HFFc6 (cell line): ENCODE results near the gene ICAM2. TPM values are rescaled to one million over a fixed set of nuclear protein-coding genes. Genes with fewer than 3 reads are reported as not detected.

ENCODE experiments used
- DNase-seq: peaks from one replicate; pipeline ENCODE4 v3.0.0-alpha.2; 2018
- H3K27ac Mint-ChIP-seq: 2 replicates; pipeline ENCODE4 v1.8.0; 2020; ENCODE audit warnings: mild to moderate bottlenecking, mixed read lengths
- H3K27me3 Mint-ChIP-seq: 2 replicates; pipeline ENCODE4 v1.8.0; 2021; ENCODE audit warnings: mild to moderate bottlenecking, moderate library complexity, mixed read lengths; ENCODE audit not compliant: insufficient read depth
- H3K36me3 Mint-ChIP-seq: 2 replicates; pipeline ENCODE4 v1.8.0; 2021; ENCODE audit warnings: low read depth, mixed read lengths
- H3K4me1 Mint-ChIP-seq: 2 replicates; pipeline ENCODE4 v1.8.0; 2020; ENCODE audit warnings: low read depth, mixed read lengths
- H3K4me3 Mint-ChIP-seq: 2 replicates; pipeline ENCODE4 v1.8.0; 2020; ENCODE audit warnings: mild to moderate bottlenecking, moderate library complexity, mixed read lengths
- H3K9me3 Mint-ChIP-seq: 2 replicates; pipeline ENCODE4 v1.8.0; 2020; ENCODE audit warnings: mild to moderate bottlenecking, mixed read lengths
- total RNA-seq, 6 experiments: library from RNA; stranded (reverse); fragmentation: NEBNext Ultra II Directional; extraction: Animal tissue kit (Norgen Biotek cat#: 25700); gene quantifications; 2 replicates in 1 of 6; 3 replicates in 5 of 6; pipeline ENCODE4 v1.2.3, GENCODE V29; 2021
- TF ChIP-seq, protein P1 (sequence below): fragments of 200-600 bp; sonication (generic); IDR thresholded peaks from 2 replicates; pipeline ENCODE4 v1.5.0; 2021; ENCODE audit warnings: antibody characterized with exemption, mild to moderate bottlenecking

The ICAM2 gene
- total RNA-seq, 6 experiments from 2014 or later: 0.91 to 2.5 (median 1.3) TPM

DNA sequence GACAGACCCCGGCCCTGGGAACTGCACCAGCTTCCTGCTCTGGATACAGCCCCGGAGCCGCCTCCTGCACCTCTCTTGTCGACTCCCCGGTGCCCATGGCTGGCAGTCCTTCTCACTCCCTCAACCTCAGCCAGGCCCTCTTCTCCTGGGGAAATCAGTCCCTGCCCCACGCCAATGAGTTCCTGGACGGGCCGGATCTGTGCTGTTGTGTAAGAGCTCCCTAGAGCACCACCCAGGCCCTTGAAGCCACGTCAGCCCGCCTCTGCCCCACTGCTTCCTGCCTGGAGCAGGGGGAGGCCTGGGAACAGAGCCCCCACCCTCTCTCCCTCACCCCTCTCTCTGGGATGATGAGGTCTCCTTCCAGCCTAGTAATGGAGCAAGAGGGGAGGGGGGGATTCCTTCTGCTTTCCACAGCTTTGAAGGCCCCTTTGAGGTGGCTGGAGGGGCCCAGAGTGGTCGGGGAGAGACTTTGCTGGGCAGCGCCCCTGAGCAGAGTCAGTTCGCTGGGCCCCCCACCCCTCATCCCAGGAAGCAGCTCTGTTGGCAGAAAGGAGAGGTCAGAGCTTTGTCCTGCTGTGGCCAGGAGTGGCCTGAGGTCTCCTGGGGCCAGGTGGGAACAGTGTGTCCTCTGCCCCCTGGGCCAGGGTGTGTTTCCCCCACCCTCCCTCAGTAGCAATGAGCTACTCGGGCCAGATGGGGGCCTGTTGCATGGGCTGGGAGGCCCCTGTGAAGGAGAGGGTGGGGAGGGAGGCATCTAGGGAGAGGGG lies 18.5 kb downstream of the ICAM2 start:
- H3K36me3 Mint-ChIP-seq: no peaks in the 10 kb centered on the region
- H3K4me1 Mint-ChIP-seq: peaks cover 19% of the 10 kb centered on the region
- H3K27ac Mint-ChIP-seq: no peak overlapping the region
- TF ChIP-seq, protein P1, sequence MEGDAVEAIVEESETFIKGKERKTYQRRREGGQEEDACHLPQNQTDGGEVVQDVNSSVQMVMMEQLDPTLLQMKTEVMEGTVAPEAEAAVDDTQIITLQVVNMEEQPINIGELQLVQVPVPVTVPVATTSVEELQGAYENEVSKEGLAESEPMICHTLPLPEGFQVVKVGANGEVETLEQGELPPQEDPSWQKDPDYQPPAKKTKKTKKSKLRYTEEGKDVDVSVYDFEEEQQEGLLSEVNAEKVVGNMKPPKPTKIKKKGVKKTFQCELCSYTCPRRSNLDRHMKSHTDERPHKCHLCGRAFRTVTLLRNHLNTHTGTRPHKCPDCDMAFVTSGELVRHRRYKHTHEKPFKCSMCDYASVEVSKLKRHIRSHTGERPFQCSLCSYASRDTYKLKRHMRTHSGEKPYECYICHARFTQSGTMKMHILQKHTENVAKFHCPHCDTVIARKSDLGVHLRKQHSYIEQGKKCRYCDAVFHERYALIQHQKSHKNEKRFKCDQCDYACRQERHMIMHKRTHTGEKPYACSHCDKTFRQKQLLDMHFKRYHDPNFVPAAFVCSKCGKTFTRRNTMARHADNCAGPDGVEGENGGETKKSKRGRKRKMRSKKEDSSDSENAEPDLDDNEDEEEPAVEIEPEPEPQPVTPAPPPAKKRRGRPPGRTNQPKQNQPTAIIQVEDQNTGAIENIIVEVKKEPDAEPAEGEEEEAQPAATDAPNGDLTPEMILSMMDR: no peak
- H3K27me3 Mint-ChIP-seq: peaks cover 18% of the 10 kb centered on the region
- no peak overlapping the region for H3K4me3 Mint-ChIP-seq
- no peaks in the 10 kb centered on the region for H3K9me3 Mint-ChIP-seq
- no peak for DNase-seq

DNA sequence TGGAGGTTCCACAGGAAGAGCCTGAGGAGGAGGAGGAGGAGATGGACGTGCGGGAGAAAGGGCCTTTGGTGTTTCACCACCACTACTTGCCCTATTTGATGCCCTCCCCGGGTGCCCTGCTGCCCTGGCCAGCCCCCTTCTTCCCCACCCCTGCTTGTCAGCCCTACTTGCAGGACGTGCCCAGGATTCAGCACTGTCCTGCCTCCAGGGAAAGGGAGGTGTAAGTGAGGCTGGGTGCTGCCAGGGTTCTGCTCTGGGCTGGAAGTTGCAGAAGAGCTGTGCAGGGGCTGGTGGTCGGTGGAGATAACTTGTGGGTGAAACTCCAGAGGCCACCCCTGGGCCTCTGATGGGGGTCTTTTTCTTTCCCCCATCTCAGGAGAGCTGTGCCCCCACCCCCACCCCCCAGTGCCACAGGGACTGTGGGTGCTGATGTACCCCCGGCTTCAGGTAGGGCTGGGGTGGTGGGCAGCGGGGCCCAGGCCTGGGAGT lies 19.3 kb downstream of the ICAM2 start:
- Mint-ChIP-seq H3K27me3 (peaks cover 27% of the 10 kb centered on the region), H3K4me1 (peaks cover 14% of the 10 kb centered on the region), H3K9me3 (no peaks in the 10 kb centered on the region), H3K4me3 (no peak overlapping the region), H3K36me3 (no peaks in the 10 kb centered on the region), H3K27ac (no peak overlapping the region)
- DNase-seq: no peak
- TF ChIP-seq, protein P1: no peak

DNA sequence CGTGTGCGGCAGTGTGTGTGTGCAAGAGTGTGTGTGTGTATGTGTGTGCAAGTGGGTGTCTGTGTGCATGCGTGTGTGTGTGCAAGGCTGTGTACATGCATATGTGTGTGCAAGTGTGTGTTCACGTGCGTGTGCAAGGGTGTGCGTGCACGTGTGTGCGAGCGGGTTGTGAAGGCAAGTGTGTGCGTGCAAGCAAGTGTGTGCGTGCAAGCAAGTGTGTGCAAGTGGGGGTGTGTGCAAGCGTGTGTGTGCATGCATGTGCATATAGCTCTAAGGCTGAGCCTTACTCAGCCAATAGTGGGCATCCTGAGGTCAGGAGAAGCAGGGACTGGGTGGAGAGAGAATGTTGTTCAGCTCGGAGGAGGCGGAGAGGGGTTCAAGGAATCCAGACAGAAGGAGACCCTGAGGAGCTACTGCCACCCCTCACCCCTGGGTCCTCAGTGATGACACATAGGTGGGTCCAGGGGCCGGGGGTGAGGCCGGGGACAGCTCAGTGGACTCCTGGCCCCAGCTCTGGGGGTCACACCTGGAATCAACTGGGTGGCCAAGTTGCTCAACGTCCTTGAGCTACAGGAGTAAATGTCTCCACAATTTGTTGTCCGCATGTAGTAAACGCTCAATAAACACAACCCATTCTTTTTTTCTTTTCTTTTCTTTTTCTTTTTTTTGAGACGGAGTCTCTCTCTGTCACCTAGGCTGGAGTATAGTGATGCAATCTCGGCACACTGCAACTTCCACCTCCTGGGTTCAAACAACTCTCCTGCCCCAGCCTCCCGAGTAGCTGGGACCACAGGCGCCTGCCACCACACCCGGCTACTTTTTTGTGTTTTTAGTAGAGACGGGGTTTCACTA lies 20.5 kb downstream of the ICAM2 start:
- DNase-seq: no peak
- H3K27me3 Mint-ChIP-seq: peaks cover 32% of the 10 kb centered on the region
- H3K27ac Mint-ChIP-seq: no peak overlapping the region
- no peaks in the 10 kb centered on the region for H3K9me3 Mint-ChIP-seq
- TF ChIP-seq, protein P1: no peak
- H3K4me1 Mint-ChIP-seq: peaks cover 2% of the 10 kb centered on the region; the same call in 1 of the 2 replicates
- H3K4me3 Mint-ChIP-seq: no peak overlapping the region
- no peaks in the 10 kb centered on the region for H3K36me3 Mint-ChIP-seq

DNA sequence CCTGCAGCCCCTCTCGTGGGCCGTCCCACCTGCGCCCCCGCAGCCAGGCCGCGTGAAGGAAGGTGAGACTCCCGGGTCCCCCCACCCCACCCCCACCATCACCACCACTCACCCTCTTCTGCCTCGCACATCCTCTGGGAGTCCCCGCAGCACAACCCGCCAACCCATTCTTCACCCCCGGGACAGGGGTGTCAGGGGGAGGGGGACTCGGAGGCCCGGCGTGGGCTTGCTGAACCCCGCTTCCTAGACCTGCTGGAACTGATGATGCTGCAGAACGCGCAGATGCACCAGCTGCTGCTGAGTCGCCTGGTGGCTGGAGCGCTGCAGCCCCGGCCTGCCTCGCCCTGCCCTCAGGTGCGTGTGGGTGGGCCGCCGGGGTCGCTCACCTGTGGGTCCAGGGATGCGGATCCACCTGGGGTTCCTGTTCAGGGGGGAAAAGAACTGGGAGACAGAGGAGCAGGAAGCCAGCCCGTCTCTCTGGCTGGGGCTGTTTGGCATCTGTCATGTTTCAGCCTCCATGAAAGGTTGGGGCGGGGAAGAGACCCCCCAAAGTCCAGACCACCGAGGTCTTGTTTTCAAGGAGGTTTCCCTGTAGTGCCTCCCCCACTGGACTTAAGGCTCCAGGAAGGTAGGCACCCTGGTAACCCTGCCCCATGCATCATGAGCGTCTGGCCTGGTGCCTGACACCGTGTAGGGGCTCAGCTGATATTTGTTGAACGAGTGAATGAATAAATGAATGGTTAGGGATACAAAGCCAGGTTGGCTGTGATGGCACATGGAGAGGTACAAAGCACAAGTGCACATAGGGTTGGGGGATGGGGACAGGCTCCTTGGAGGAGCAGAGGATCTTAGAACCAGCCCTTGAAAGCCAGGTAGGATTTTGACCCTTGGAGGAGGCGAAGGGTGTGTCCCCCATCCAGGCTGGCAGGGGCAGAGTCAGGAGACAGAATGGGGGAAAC lies 21.4 kb downstream of the ICAM2 start:
- Mint-ChIP-seq H3K4me1 (no peaks in the 10 kb centered on the region), H3K36me3 (no peaks in the 10 kb centered on the region), H3K27ac (no peak overlapping the region), H3K9me3 (no peaks in the 10 kb centered on the region), H3K27me3 (peaks cover 38% of the 10 kb centered on the region), H3K4me3 (peak overlapping the region; percentile 39)
- DNase-seq: no peak
- TF ChIP-seq, protein P1: no peak
